Natural killer cell treated with Interleukin-12 subunit alpha and Interleukin-12 subunit beta and Interleukin-15 and Interleukin-18, amount 100 ng/mL, for 72 hours (primary cell): ENCODE results near the gene HOXA6. TPM values are rescaled to one million over a fixed set of nuclear protein-coding genes. Genes with fewer than 3 reads are reported as not detected.

Experiments
- ATAC-seq, 2 donors: fragments of 150-1000 bp; cut with Tn5 transposase in 1 of 2; sonication (Bioruptor Pico), chemical (Tn5 transposase) in 1 of 2; 2 replicates each; pipeline ENCODE4 v1.10.0; 2021
- DNase-seq: peaks from one replicate; pipeline ENCODE4 v3.0.0; 2022; ENCODE audit warnings: low spot score
- H3K27ac Mint-ChIP-seq, 2 donors: 1 replicate in 1 of 2; 2 replicates in 1 of 2; pipeline ENCODE4 v1.8.0; 2022; ENCODE audit warnings: mixed read lengths in 2 of 2, mild to moderate bottlenecking in 1 of 2, moderate library complexity in 1 of 2
- H3K27me3 Mint-ChIP-seq, 2 donors: 1 replicate in 1 of 2; 2 replicates in 1 of 2; pipeline ENCODE4 v1.8.0; 2022; ENCODE audit warnings: mixed read lengths in 2 of 2
- H3K36me3 Mint-ChIP-seq: one replicate; pipeline ENCODE4 v1.8.0; 2022; ENCODE audit warnings: mixed read lengths
- H3K4me1 Mint-ChIP-seq, 2 donors: 1 replicate in 1 of 2; 2 replicates in 1 of 2; pipeline ENCODE4 v1.8.0; 2022; ENCODE audit warnings: low read depth in 2 of 2, mixed read lengths in 2 of 2, mild to moderate bottlenecking in 1 of 2
- H3K4me3 Mint-ChIP-seq: one replicate; pipeline ENCODE4 v1.8.0; 2022; ENCODE audit warnings: mixed read lengths
- H3K9me3 Mint-ChIP-seq: 2 replicates; pipeline ENCODE4 v1.8.0; 2022; ENCODE audit warnings: mixed read lengths
- total RNA-seq, 2 donors: library from RNA; stranded (reverse); gene quantifications; one replicate each; pipeline ENCODE4 v1.2.3, GENCODE V29; 2022

Gene HOXA6
- total RNA-seq, 2 donors from 2014 or later = 0.81 TPM; not detected in 1

DNA sequence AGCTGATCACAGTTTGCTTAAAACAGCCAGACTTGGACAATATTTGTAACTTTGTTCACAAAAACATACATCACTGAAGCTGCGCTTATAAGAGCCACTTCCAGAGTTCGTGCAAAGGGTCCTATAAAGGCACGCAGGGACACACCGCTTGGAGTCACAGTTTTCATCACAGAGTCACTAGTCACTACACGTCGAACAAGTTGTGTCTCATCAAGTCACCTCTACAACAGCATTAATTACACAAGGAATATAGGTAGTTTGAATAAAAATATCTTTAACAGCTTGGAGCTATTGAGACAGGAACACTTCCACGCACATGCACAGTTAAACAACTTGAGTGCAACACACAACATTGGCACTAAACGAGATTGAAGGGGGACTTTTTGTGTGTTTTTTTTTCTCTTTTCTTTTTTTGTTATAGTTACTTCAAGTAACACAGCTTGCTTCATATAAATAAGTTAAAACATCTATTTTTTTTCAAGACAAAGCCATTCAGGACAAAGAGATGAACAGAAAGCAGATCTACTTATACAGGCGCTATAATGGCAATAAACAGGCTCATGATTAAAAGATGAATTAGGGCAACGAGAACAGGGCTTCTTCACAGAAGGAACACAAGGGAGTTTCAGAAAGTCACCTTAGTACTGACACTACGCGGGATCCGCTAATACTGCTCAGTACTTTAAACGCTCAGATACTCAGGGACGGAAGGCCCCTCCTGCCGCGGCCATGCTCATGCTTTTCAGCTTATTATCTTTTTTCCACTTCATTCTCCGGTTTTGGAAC is 6.2 kb downstream of the HOXA6 start:
- H3K27ac Mint-ChIP-seq = no peak overlapping the region

DNA sequence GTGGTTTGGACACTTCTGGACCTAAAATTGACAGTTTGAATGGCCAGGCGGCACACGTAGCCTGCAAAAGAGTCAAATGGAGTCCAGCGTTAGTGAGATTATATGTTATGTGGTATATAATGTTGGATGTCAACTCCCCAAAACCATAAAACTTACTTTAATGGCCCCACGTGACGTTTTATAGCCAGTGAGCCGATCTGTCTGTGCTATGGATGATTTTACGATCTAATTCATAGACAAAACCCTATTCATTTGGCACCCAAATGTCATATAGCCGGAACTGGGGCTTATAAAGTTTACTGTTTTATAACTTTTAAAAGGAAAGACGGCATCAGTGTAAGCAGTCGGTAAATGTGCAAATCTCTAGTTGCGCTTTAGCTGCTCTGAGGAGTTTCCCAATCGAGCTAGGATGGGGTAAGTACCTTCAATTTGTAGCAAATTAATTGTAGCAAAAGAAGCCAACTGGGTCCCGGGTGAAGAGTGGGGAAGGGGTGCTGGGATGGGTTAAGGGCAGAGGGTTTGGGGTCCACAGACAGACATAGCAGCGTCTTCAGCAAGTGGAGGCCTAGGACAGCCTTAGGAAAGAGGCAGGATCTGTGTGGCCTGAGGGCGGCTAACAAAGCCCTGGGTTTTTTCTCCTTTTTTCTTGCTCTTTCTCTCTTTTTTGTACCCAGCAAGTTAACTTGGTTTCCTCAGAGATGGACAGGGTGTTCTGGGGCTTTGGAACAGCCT is 7.3 kb downstream of the HOXA6 start:
- ATAC-seq (no peak), DNase-seq (no peak)
- Mint-ChIP-seq H3K36me3 (no peaks in the 10 kb centered on the region), H3K27ac (no peak overlapping the region), H3K9me3 (no peaks in the 10 kb centered on the region), H3K4me3 (no peak overlapping the region), H3K4me1 (peaks cover 14% of the 10 kb centered on the region in 2 donors), H3K27me3 (peaks cover 27 to 40% of the 10 kb centered on the region in 2 donors)

More for the DNA sequence above, 6.2 kb downstream of the HOXA6 start:
- H3K36me3 Mint-ChIP-seq = no peaks in the 10 kb centered on the region
- peaks cover 27 to 36% of the 10 kb centered on the region in 2 donors for H3K27me3 Mint-ChIP-seq
- peaks cover 6 to 8% of the 10 kb centered on the region in 2 donors for H3K4me1 Mint-ChIP-seq
- H3K4me3 Mint-ChIP-seq = no peak overlapping the region
- H3K9me3 Mint-ChIP-seq = no peaks in the 10 kb centered on the region
- DNase-seq (no peak), ATAC-seq (no peak)

DNA sequence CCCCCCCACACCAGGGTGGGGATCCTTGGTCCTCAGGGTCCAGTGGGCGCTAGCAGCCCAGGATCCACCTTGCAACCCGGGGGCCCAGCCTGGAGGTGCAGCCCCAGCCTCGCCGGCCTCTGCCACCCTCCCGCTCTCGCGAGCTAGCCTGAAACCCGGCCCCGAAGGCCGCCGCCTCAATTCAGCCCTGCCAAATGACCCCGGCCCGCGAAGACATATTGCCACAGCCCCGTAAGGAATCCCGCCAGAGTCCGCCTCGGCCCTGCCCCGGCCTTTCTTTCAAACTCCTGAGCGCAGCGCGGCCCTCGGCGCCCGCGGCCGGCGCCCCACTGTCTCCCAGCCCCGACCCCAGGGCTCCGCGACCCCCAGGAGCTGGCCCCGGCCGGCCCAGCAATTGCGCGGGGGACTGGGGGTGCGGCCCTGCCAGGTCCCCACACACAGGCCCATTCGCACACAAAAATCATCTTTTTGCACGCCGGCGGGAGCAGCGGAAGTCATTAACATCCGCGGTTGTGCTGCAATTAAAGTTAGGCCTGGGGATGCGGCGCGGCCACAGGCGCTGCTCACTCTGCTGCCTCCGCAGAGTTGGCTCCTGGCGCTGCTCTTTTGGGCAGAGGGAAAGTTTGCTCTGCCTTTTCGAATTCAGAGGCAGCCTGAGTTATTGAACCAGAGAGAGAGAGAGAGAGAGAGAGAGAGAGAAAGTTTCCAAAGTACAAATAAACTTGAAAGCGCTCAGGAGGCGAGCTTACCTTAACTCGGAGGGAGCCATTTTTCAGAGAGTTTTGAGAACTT is 8.0 kb downstream of the HOXA6 start:
- Mint-ChIP-seq H3K27me3 (peaks cover 27 to 48% of the 10 kb centered on the region in 2 donors), H3K9me3 (no peaks in the 10 kb centered on the region)

DNA sequence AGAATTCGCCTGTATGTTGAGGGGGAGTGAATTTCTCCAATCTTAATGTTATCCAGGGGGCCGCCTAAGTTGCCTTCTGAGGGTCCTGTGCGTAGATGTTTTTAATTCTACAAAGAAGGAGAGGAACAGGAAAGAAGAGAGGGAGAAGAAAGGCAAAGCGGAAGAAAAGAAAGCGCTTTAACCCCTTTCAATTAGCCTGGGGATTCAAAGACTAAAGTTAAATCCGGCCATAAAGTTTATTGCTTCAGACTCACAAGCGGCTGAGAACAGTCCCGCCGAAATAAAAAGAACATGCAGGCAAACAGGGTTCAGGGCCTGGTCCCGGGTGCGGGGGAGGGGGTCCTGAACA is 8.6 kb downstream of the HOXA6 start:
- H3K36me3 Mint-ChIP-seq = no peaks in the 10 kb centered on the region
- DNase-seq = no peak
- no peak overlapping the region for H3K27ac Mint-ChIP-seq
- H3K4me3 Mint-ChIP-seq = no peak overlapping the region
- no peaks in the 10 kb centered on the region for H3K9me3 Mint-ChIP-seq
- ATAC-seq = no peak
- H3K27me3 Mint-ChIP-seq = peaks cover 31 to 54% of the 10 kb centered on the region in 2 donors
- H3K4me1 Mint-ChIP-seq = peaks cover 26 to 27% of the 10 kb centered on the region in 2 donors

More for the DNA sequence above, 8.0 kb downstream of the HOXA6 start:
- no peak overlapping the region for H3K4me3 Mint-ChIP-seq
- H3K4me1 Mint-ChIP-seq = peaks cover 21% of the 10 kb centered on the region in 2 donors
- ATAC-seq = no peak
- no peaks in the 10 kb centered on the region for H3K36me3 Mint-ChIP-seq
- H3K27ac Mint-ChIP-seq = no peak overlapping the region
- no peak for DNase-seq

DNA sequence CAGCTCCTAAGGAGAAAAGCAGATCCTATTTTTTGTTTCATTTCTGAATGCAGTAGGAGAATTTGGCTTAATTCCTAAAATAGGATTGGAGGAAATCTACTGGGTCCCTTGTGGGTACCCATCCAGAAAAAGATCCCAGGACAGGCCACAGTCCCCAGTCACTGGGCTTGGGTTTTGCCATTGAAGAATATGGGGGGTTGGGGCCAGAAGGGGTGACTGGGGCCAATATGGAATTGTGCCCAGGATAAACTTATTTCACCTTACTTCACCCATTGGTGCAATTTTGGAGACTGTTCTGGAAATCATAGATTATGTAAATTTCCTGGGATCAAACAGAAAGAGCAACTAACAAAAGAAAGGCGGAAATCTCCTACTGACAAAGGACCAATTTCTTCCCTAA is 9.1 kb downstream of the HOXA6 start:
- no peaks in the 10 kb centered on the region for H3K36me3 Mint-ChIP-seq
- no peak for DNase-seq
- H3K4me3 Mint-ChIP-seq = no peak overlapping the region
- ATAC-seq = no peak
- H3K9me3 Mint-ChIP-seq = no peaks in the 10 kb centered on the region
- no peak overlapping the region for H3K27ac Mint-ChIP-seq
- peaks cover 35 to 59% of the 10 kb centered on the region in 2 donors for H3K27me3 Mint-ChIP-seq
- peaks cover 30% of the 10 kb centered on the region in 2 donors for H3K4me1 Mint-ChIP-seq

DNA sequence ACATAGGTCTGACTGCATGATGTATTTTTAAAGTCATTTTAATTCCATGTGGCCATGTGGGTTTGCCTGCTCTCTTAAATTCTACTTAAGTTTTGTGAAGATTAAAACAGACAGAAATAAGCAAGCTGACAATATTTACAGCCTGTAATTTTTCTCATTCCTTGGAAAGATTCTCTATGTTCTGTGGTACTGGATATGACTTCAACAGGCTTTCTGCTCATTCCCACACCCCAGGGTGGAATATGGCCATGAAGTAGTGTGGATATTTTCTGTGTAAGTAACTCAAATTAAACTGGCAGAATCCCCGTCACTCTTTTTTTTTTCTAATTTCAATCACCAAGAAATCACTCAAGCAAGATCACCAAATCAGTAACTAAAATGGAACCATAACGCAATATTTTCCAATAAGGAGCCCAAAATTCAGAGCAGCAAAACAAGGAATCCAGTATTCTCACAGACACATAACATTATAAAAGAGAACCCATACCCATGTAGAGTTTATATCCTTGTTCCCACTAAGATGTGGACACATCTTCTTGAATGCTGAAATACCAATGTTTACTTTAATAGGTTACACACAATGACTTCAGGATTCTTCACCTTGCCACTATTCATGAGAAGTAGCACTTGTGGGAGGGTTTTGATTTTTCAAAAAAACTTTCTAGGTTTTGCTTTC is 9.8 kb downstream of the HOXA6 start:
- peaks cover 29 to 30% of the 10 kb centered on the region in 2 donors for H3K4me1 Mint-ChIP-seq
- H3K4me3 Mint-ChIP-seq = no peak overlapping the region
- peaks cover 34 to 63% of the 10 kb centered on the region in 2 donors for H3K27me3 Mint-ChIP-seq
- no peaks in the 10 kb centered on the region for H3K9me3 Mint-ChIP-seq
- H3K27ac Mint-ChIP-seq = peak overlapping the region in 1 of 2 donors; percentile 2
- no peak for DNase-seq
- no peaks in the 10 kb centered on the region for H3K36me3 Mint-ChIP-seq
- no peak for ATAC-seq

DNA sequence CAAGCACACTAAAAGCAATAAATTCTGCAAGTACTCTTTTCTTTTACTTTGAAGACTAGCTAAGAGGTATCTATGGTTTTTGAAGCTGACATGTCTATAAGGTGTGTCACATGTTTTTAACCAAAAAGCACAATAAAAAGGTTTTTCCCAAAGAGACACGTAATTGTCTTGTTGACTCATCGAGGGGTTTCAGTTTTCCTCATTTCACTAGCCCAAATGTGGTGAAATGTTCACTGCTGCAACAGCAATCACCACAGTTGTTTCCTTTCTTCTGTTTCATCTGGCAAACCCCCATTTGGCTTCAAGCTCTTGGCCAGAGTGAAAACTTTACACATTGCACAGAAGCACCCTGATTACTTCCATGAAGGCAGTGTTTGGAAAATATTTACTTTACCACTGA is 13.2 kb downstream of the HOXA6 start:
- H3K27me3 Mint-ChIP-seq = peaks cover 23 to 56% of the 10 kb centered on the region in 2 donors
- H3K36me3 Mint-ChIP-seq = no peaks in the 10 kb centered on the region
- DNase-seq (no peak), ATAC-seq (peak; percentile 66 to 67)
- peak overlapping the region; percentile 52 for H3K4me3 Mint-ChIP-seq
- H3K9me3 Mint-ChIP-seq = no peaks in the 10 kb centered on the region
- H3K27ac Mint-ChIP-seq = peak overlapping the region in 1 of 2 donors; percentile 57
- peaks cover 24 to 26% of the 10 kb centered on the region in 2 donors for H3K4me1 Mint-ChIP-seq

DNA sequence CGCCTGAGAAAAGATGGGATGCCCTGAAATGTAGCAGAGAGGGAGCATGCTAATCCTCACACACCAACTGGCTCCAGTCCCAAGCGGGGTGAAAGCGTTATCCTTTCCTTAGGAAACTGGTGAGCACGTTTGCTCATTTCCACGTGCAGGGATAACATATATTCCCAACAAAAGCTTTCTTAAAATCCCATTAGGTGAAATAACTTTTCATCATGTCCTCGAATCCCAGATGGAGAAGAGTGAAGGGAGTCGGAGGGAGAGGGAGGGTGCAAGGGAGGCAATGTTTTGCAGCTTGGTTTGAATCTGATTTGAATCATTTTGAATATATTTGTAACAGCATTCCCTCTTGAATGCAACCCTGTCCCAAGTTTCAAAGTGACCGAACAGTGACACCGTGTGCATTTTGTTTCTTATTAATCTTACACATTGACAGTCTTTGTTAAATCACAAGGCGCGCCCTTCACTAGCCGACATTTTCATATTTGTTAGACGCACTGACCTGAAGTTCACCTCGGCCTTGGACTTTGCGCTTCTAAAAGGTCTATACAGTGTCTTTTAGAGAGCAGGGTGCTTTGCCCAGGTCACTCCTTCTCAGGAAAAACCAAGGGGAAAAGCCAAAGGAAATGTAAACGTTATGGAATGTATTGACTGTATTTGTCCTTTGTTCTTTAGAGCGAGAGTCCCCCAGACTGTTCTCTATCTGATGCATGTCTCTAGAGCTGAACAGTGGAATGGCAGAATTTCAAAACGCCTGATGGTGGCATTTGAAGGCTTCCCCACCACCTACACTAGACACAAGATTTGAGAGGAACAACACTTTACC is 14.0 kb downstream of the HOXA6 start:
- H3K27ac Mint-ChIP-seq = peak overlapping the region in 1 of 2 donors; percentile 57
- peaks cover 28 to 64% of the 10 kb centered on the region in 2 donors for H3K27me3 Mint-ChIP-seq
- peak overlapping the region; percentile 52 for H3K4me3 Mint-ChIP-seq
- DNase-seq (no peak), ATAC-seq (no peak)
- H3K36me3 Mint-ChIP-seq = no peaks in the 10 kb centered on the region
- H3K4me1 Mint-ChIP-seq = peaks cover 24 to 29% of the 10 kb centered on the region in 2 donors
- H3K9me3 Mint-ChIP-seq = no peaks in the 10 kb centered on the region

DNA sequence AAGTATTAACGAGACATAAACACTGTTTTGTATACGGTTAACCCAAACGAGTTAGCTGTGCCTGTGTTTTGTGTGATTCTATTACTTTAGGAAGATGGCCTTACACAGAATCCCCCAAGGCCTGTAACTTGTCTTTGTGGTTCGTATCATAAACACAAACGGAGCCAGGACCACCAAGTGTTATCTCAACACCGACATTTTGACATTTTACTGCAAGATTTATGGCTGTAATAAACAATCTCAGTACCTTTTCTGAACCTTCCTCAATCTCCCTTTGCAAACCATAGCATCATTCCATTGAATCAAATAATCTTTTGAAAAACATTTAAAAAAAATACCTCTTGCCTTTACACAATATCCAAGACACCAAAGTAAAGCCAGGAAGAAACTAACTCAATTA is 14.6 kb downstream of the HOXA6 start:
- no peak for ATAC-seq
- no peak overlapping the region for H3K27ac Mint-ChIP-seq
- no peaks in the 10 kb centered on the region for H3K9me3 Mint-ChIP-seq
- peaks cover 30 to 63% of the 10 kb centered on the region in 2 donors for H3K27me3 Mint-ChIP-seq
- no peaks in the 10 kb centered on the region for H3K36me3 Mint-ChIP-seq
- H3K4me1 Mint-ChIP-seq = peaks cover 24 to 29% of the 10 kb centered on the region in 2 donors
- H3K4me3 Mint-ChIP-seq = no peak overlapping the region
- no peak for DNase-seq

DNA sequence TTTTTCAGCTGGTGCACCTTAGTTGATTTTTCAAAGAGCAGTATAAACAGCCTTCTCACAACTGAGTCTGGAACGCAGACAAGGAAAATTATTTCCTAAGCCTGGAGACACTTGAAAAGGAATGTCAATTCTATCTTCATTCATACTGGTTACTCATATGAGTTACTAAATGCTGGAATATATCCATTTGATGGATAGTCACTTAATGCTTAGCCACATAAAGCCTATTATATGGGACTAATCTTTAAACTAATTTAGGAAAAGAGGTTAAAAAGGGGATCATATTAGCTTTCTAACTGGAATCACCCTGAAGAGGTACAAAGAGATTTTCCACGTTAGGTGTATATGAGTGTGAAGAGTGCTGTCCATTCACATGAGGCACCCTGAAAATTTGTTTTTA is 15.4 kb downstream of the HOXA6 start:
- peaks cover 24 to 28% of the 10 kb centered on the region in 2 donors for H3K4me1 Mint-ChIP-seq
- peaks cover 29 to 64% of the 10 kb centered on the region in 2 donors for H3K27me3 Mint-ChIP-seq
- ATAC-seq (no peak), DNase-seq (no peak)
- no peaks in the 10 kb centered on the region for H3K36me3 Mint-ChIP-seq
- H3K27ac Mint-ChIP-seq = no peak overlapping the region
- H3K9me3 Mint-ChIP-seq = no peaks in the 10 kb centered on the region
- no peak overlapping the region for H3K4me3 Mint-ChIP-seq

DNA sequence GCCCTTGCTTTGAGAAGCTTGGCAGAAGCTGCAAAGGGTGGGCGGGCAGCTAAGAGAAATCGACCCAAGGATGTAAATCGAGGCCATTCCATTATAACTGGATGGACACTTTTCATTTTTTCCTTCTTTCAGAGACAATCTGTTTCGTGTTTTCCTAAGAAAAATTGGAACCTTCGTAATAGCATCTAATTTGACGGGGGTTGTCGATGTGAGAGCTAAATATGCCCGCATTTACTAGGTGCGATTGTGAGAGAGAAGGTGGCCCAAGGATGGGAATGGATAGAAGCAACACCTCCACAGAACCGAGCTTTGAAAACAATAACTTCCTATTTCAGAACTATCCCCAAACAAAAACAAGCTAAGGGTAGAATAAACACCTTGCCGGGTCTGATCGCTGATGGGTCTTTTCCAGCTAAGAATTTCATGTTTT is 16.2 kb downstream of the HOXA6 start:
- Mint-ChIP-seq H3K9me3 (no peaks in the 10 kb centered on the region), H3K27me3 (peaks cover 31 to 71% of the 10 kb centered on the region in 2 donors), H3K27ac (no peak overlapping the region), H3K4me3 (no peak overlapping the region), H3K4me1 (peaks cover 24 to 25% of the 10 kb centered on the region in 2 donors), H3K36me3 (no peaks in the 10 kb centered on the region)
- DNase-seq (no peak), ATAC-seq (no peak)

DNA sequence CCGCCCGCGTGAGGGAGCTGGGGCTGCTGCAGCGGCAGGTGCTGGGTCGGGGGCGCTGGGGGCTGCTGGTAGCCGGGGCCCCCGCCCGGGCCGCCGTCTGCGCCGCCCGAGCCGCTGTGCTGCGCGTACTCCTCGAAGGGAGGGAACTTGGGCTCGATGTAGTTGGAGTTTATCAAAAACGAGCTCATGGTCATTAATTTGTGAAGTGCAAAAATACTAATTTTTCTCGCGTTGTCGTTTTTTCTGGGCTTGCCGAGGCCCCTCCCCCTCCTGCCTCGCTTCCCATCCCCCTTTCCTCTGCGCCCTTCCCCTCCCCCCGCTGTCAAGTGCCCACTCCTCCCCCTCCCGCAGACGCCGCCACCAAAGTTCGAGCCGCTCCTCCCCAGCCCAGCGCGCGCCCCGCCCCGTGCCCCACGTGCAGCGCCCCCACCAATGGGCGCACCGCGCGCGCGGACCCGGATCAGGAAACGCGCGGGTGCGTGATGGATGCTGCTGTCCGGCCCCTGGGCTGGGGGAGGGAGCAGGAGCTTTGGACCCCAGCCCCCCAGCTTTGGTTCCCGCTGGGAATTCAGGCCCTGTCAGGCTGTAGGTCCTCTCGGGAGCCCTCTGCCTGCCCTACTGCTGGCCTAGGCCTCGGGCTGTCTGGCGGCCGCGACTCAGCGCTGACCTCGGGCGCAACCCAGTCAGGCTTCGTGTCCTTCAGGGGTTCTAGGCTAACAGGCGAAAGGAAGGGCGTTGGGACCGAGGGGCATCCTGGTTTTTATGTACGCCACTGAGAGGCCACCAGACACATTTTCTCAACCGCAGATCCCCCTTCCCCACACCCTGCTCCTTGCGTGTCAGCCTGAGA is 16.8 kb downstream of the HOXA6 start, which contains the start of gene HOXA4:
Gene HOXA4 (minus strand): TSS at position 218 of the 850 bp plus-strand sequence. CDS start 24 bp downstream, at position 194.
- ATAC-seq = peak; percentile 68 to 96
- Mint-ChIP-seq H3K27ac (no peak within 1 kb of the TSS), H3K9me3 (no peaks in the 10 kb centered on the region), H3K27me3 (peaks cover 29 to 69% of the 10 kb centered on the region in 2 donors), H3K4me3 (no peak within 1 kb of the TSS), H3K36me3 (no peaks in the 10 kb centered on the region), H3K4me1 (peaks cover 18 to 19% of the 10 kb centered on the region in 2 donors)
- peak; percentile 89 for DNase-seq
